ENCODE data around the gene CAND1. TPM values are rescaled to one million over a fixed set of nuclear protein-coding genes. Genes with fewer than 3 reads are reported as not detected.
A peak's percentile ranks its signal among the peaks of the same experiment; 100 is the strongest.

Gene CAND1
- total and polyA plus RNA-seq, 2 experiments from 2014 or later, result 125 to 176 TPM

- Histone ChIP-seq H3K27ac (no peak overlapping the region), H3K4me3 (no peak overlapping the region), H3K4me1 (ENCODE audit: low read depth) (no peaks in the 10 kb centered on the region), H3K9me3 (ENCODE audit: low read depth) (no peaks in the 10 kb centered on the region), H3K27me3 (no peaks in the 10 kb centered on the region), H3K36me3 (no peaks in the 10 kb centered on the region)
- DNase-seq (ENCODE audit: low read depth in 1 of 2, low spot score in 1 of 2), result no peak
- no peak for TF ChIP-seq CTCF (IDR thresholded peaks at IDR 0.05; ENCODE audit: low read depth, low read length)
Observed at GRCh38 chr12:67344979-67345710, 76.0 kb downstream of the CAND1 start.

GRCh38 chr12:67348683-67349082 is 79.5 kb downstream of the CAND1 start:
- DNase-seq (ENCODE audit: low read depth in 1 of 2, low spot score in 1 of 2), result no peak
- no peak overlapping the region for H3K4me3 ChIP-seq
- H3K27me3 ChIP-seq, result no peaks in the 10 kb centered on the region
- no peak overlapping the region for H3K27ac ChIP-seq
- H3K4me1 ChIP-seq (ENCODE audit: low read depth), result peaks cover 3% of the 10 kb centered on the region
- H3K36me3 ChIP-seq, result no peaks in the 10 kb centered on the region
- H3K9me3 ChIP-seq (ENCODE audit: low read depth), result no peaks in the 10 kb centered on the region
- TF ChIP-seq CTCF (IDR thresholded peaks at IDR 0.05; ENCODE audit: low read depth, low read length), result no peak

GRCh38 chr12:67352682-67353081 is 83.5 kb downstream of the CAND1 start:
- Histone ChIP-seq H3K4me1 (ENCODE audit: low read depth) (peaks cover 15% of the 10 kb centered on the region), H3K4me3 (no peak overlapping the region), H3K9me3 (ENCODE audit: low read depth) (no peaks in the 10 kb centered on the region), H3K27ac (no peak overlapping the region), H3K27me3 (no peaks in the 10 kb centered on the region), H3K36me3 (no peaks in the 10 kb centered on the region)
- no peak for TF ChIP-seq CTCF (IDR thresholded peaks at IDR 0.05; ENCODE audit: low read depth, low read length)
- DNase-seq (ENCODE audit: low read depth in 1 of 2, low spot score in 1 of 2), result no peak

GRCh38 chr12:67354322-67354721 is 85.2 kb downstream of the CAND1 start:
- no peaks in the 10 kb centered on the region for H3K9me3 ChIP-seq (ENCODE audit: low read depth)
- H3K4me1 ChIP-seq (ENCODE audit: low read depth), result peaks cover 15% of the 10 kb centered on the region
- no peaks in the 10 kb centered on the region for H3K27me3 ChIP-seq
- H3K4me3 ChIP-seq, result no peak overlapping the region
- no peak for TF ChIP-seq CTCF (IDR thresholded peaks at IDR 0.05; ENCODE audit: low read depth, low read length)
- H3K36me3 ChIP-seq, result no peaks in the 10 kb centered on the region
- H3K27ac ChIP-seq, result peak overlapping the region; percentile 17
- peak in 1 of 2 donors; percentile 63 for DNase-seq (ENCODE audit: low read depth in 1 of 2, low spot score in 1 of 2)

GRCh38 chr12:67354966-67355365 is 85.8 kb downstream of the CAND1 start:
- no peak for TF ChIP-seq CTCF (IDR thresholded peaks at IDR 0.05; ENCODE audit: low read depth, low read length)
- H3K27me3 ChIP-seq, result no peaks in the 10 kb centered on the region
- H3K4me3 ChIP-seq, result no peak overlapping the region
- H3K4me1 ChIP-seq (ENCODE audit: low read depth), result peaks cover 15% of the 10 kb centered on the region
- no peaks in the 10 kb centered on the region for H3K9me3 ChIP-seq (ENCODE audit: low read depth)
- H3K27ac ChIP-seq, result no peak overlapping the region
- DNase-seq (ENCODE audit: low read depth in 1 of 2, low spot score in 1 of 2), result peak in 1 of 2 donors; percentile 31
- no peaks in the 10 kb centered on the region for H3K36me3 ChIP-seq

Measured in cardiac muscle cell (in vitro differentiated cells and primary cell).